B cell (primary cell): ENCODE results near the gene ST6GALNAC2. TPM values are rescaled to one million over a fixed set of nuclear protein-coding genes. Genes with fewer than 3 reads are reported as not detected.

ENCODE experiments used
- ATAC-seq: fragments of 200-7000 bp; cut with Tn5 transposase; one replicate; pipeline ENCODE4 v1.10.0; 2021; ENCODE audit warnings: low read depth, mild to moderate bottlenecking, moderate number of reproducible peaks, moderate library complexity
- CTCF ChIA-PET: fragments of 350-600 bp; sonication (Branson Sonifier 250); formaldehyde crosslinking; loops from one replicate; lab custom pipeline; 2021; ENCODE audit warnings: antibody characterized with exemption, inconsistent platforms; lab: Charles Lee
- POLR2A ChIA-PET: fragments of 350-600 bp; sonication (Branson Sonifier 250); formaldehyde crosslinking; loops from one replicate; lab custom pipeline; 2021; ENCODE audit warnings: antibody characterized with exemption; lab: Charles Lee
- DNase-seq: peaks from one replicate; pipeline ENCODE4 v3.0.0; 2013
- H2AFZ ChIP-seq: 2 replicates; pipeline ENCODE4 v1.6.1; 2012; ENCODE audit warnings: mild to moderate bottlenecking, low read depth, low read length; ENCODE audit not compliant: insufficient read depth, poor library complexity, severe bottlenecking
- H3K27ac ChIP-seq, 2 donors: 1 replicate in 1 of 2; 2 replicates in 1 of 2; pipeline ENCODE4 v1.5.1; 2012 to 2013; ENCODE audit warnings: low read length in 2 of 2, mild to moderate bottlenecking in 2 of 2, moderate library complexity in 1 of 2
- H3K27me3 ChIP-seq, 4 experiments: fragments of 200-600 bp in 1 of 4; sonication (generic) in 1 of 4; replicated peaks in 1 of 4; 1 replicate in 2 of 4; 2 replicates in 2 of 4; pipeline versions ENCODE4 v1.6.1 to v1.7.0; 2013 to 2016; ENCODE audit warnings: low read length in 3 of 4, mild to moderate bottlenecking in 2 of 4, mixed read lengths in 1 of 4, moderate library complexity in 1 of 4; ENCODE audit not compliant: insufficient read depth in 4 of 4, control insufficient read depth in 3 of 4; ENCODE audit errors: control extremely low read depth in 1 of 4
- H3K36me3 ChIP-seq, 2 experiments: replicated peaks in 1 of 2; 1 replicate in 1 of 2; 2 replicates in 1 of 2; pipeline versions ENCODE4 v1.6.1 to v1.7.1; 2013; ENCODE audit warnings: low read length in 1 of 2; ENCODE audit not compliant: insufficient read depth in 2 of 2, control insufficient read depth in 1 of 2; ENCODE audit errors: control extremely low read depth in 1 of 2, extremely low read depth in 1 of 2
- H3K4me1 ChIP-seq, 2 donors: fragments of 200-600 bp in 1 of 2; sonication (generic) in 1 of 2; 1 replicate in 1 of 2; 2 replicates in 1 of 2; pipeline versions ENCODE4 v1.5.1 to v1.6.1; 2013 to 2017; ENCODE audit warnings: low read length in 2 of 2; ENCODE audit not compliant: control insufficient read depth in 2 of 2, insufficient read depth in 2 of 2
- H3K4me2 ChIP-seq: replicated peaks from 2 replicates; pipeline ENCODE3; 2012; ENCODE audit warnings: mild to moderate bottlenecking, low read depth, low read length; ENCODE audit not compliant: poor library complexity, severe bottlenecking
- H3K4me3 ChIP-seq, 5 experiments: fragments of 200-600 bp in 1 of 5; sonication (generic) in 1 of 5; 1 replicate in 3 of 5; 2 replicates in 2 of 5; pipeline versions ENCODE4 v1.5.1 to v1.7.0; 2011 to 2016; ENCODE audit warnings: low read length in 4 of 5, mild to moderate bottlenecking in 4 of 5, low read depth in 2 of 5, control low read depth in 1 of 5, moderate library complexity in 1 of 5; ENCODE audit not compliant: insufficient read depth in 1 of 5; ENCODE audit errors: control extremely low read depth in 1 of 5, extremely low read depth in 1 of 5
- H3K79me2 ChIP-seq: fragments of 200-600 bp; sonication (generic); one replicate; pipeline ENCODE4 v1.6.0; 2016; ENCODE audit warnings: low read length; ENCODE audit not compliant: control insufficient read depth, insufficient read depth
- H3K9ac ChIP-seq: fragments of 200-600 bp; sonication (generic); 2 replicates; pipeline ENCODE4 v1.6.1; 2017; ENCODE audit warnings: mild to moderate bottlenecking, low read length, moderate library complexity
- H3K9me3 ChIP-seq, 3 donors: one replicate each; pipeline versions ENCODE4 v1.6.1 to v1.7.1; 2013; ENCODE audit warnings: low read length in 2 of 3; ENCODE audit not compliant: control insufficient read depth in 2 of 3, insufficient read depth in 1 of 3; ENCODE audit errors: control extremely low read depth in 1 of 3
- H4K20me1 ChIP-seq: 2 replicates; pipeline ENCODE4 v1.6.0; 2012; ENCODE audit warnings: mild to moderate bottlenecking, low read length; ENCODE audit not compliant: insufficient read depth, control insufficient read depth, poor library complexity, severe bottlenecking
- H3K27ac Mint-ChIP-seq: one replicate; pipeline ENCODE4 v1.8.0; 2021; ENCODE audit warnings: mixed read lengths
- H3K27me3 Mint-ChIP-seq: one replicate; pipeline ENCODE4 v1.8.0; 2021; ENCODE audit warnings: mixed read lengths
- H3K4me1 Mint-ChIP-seq: one replicate; pipeline ENCODE4 v1.8.0; 2021; ENCODE audit warnings: mixed read lengths
- H3K4me3 Mint-ChIP-seq: one replicate; pipeline ENCODE4 v1.8.0; 2021; ENCODE audit warnings: mixed read lengths
- H3K9me3 Mint-ChIP-seq: one replicate; pipeline ENCODE4 v1.8.0; 2022; ENCODE audit warnings: mixed read lengths; ENCODE audit not compliant: insufficient read depth
- EZH2 ChIP-seq: IDR thresholded peaks from 2 replicates; pipeline ENCODE4 v1.6.1; 2012; ENCODE audit warnings: borderline replicate concordance, low read depth, mild to moderate bottlenecking, moderate library complexity, low read length; ENCODE audit not compliant: insufficient read depth, poor library complexity, severe bottlenecking
- WGBS: methylation state at CpG from one replicate; pipeline ENCODE4 v1.1.5; 2013; ENCODE audit warnings: missing lambda C conversion rate; ENCODE audit not compliant: insufficient coverage; 5-methylcytosine and 5-hydroxymethylcytosine counted together
- intact Hi-C: fragments of 100-400 bp; cut with micrococcal nuclease; formaldehyde crosslinking; loops from one replicate; pipeline ENCODE4 v1.10.0; 2022
- polyA plus RNA-seq: library from polyadenylated mRNA; depleted of rRNA; stranded (reverse); fragments of >200 nt; gene quantifications from 2 replicates; pipeline ENCODE4 v1.2.3, GENCODE V29; 2012
- total RNA-seq, 2 donors: library from RNA; stranded (reverse); fragments of 120-200 nt in 1 of 2; gene quantifications; 1 replicate in 1 of 2; 2 replicates in 1 of 2; pipeline versions ENCODE4 v1.2.3 to v1.2.4, GENCODE V29; 2013 to 2022
- TF ChIP-seq, protein P1 (sequence below): fragments of 200-600 bp; IDR thresholded peaks from one replicate; pipeline ENCODE4 v1.8.0; 2022; ENCODE audit warnings: antibody characterized with exemption, mild to moderate bottlenecking

The ST6GALNAC2 gene
- total and polyA plus RNA-seq, 2 donors (not counting 1 experiment from before 2014, with no cell fraction given) = 0.58 to 2.7 TPM

DNA sequence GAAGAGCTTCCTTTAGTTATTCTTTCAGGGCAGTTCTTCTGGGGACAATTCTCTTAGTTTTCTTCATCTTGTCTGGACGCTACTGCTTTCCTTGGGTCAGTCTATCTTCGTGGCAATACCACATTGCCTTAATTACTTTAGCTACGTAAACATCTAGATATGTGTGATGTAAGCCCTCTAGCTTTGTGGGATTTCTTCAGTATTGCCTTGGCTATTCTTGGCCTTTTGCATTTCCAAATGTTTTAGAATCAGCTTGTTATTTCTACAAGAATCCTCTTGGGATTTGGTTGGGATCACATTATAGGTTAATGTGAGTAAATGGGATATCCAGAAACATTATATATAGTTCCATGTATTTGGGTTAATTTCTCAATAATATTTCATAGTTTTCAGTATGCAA is 9.0 kb upstream of the ST6GALNAC2 start:
- intact Hi-C loops = no loop called here
- H3K27ac Mint-ChIP-seq = no peak overlapping the region
- H3K4me3 Mint-ChIP-seq = no peak overlapping the region
- Histone ChIP-seq H4K20me1 (no peaks in the 10 kb centered on the region), H3K36me3 (no peaks in the 10 kb centered on the region), H3K27ac (no peak overlapping the region), H3K9me3 (no peaks in the 10 kb centered on the region), H3K4me3 (no peak overlapping the region), H3K79me2 (no peaks in the 10 kb centered on the region), H2AFZ (no peak overlapping the region), H3K4me1 (no peaks in the 10 kb centered on the region), H3K4me2 (no peak overlapping the region), H3K9ac (no peak overlapping the region), H3K27me3 (peaks cover 0 to under 1% (median 0%) of the 10 kb centered on the region in 4 experiments)
- ChIA-PET CTCF (interaction anchor here (1.0 kb wide), 1 partner anchor 18 kb away, joined by 3 read pairs; no protein-coding TSS in a partner anchor), POLR2A (interaction anchor here (0.6 kb wide), 1 partner anchor 1975 kb away, joined by 4 read pairs; no protein-coding TSS in a partner anchor)
- ATAC-seq = no peak
- TF ChIP-seq EZH2 = no peak
- TF ChIP-seq, protein P1, sequence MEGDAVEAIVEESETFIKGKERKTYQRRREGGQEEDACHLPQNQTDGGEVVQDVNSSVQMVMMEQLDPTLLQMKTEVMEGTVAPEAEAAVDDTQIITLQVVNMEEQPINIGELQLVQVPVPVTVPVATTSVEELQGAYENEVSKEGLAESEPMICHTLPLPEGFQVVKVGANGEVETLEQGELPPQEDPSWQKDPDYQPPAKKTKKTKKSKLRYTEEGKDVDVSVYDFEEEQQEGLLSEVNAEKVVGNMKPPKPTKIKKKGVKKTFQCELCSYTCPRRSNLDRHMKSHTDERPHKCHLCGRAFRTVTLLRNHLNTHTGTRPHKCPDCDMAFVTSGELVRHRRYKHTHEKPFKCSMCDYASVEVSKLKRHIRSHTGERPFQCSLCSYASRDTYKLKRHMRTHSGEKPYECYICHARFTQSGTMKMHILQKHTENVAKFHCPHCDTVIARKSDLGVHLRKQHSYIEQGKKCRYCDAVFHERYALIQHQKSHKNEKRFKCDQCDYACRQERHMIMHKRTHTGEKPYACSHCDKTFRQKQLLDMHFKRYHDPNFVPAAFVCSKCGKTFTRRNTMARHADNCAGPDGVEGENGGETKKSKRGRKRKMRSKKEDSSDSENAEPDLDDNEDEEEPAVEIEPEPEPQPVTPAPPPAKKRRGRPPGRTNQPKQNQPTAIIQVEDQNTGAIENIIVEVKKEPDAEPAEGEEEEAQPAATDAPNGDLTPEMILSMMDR = no peak
- WGBS = no CpG with 5 or more reads among the region's 3 CpGs
- no peaks in the 10 kb centered on the region for H3K4me1 Mint-ChIP-seq
- no peaks in the 10 kb centered on the region for H3K9me3 Mint-ChIP-seq
- H3K27me3 Mint-ChIP-seq = peaks cover 35% of the 10 kb centered on the region
- no peak for DNase-seq

DNA sequence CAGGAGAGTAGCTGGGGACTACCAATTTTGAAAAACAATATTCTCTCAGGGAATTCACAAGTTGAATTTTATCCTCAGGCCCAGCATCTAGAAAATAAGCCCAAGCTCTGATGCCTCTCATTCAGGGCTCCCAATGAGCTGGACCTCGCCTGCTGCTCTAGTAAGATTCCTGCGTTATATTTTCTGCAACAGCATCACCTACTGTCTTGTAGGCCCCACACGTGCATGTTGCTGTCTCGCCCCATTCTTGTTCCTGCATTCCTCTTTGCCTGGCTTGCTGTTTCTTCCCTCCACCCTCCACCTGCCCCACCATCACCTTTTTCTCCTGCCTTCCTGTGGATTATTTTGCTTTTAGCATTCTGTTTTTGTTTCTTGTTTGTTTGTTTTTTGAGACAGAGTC is 8.3 kb upstream of the ST6GALNAC2 start:
- DNase-seq (no peak), ATAC-seq (no peak)
- ChIA-PET CTCF (interaction anchor here (0.6 to 1.5 kb wide), 5 partner anchors 18 to 47 kb away, joined by 3 to 4 read pairs (median 3); no protein-coding TSS in a partner anchor), POLR2A (no interaction called here)
- H3K27me3 ChIP-seq = peaks cover 0 to 2% (median 0%) of the 10 kb centered on the region in 4 experiments
- H4K20me1 ChIP-seq = no peaks in the 10 kb centered on the region
- H3K79me2 ChIP-seq = no peaks in the 10 kb centered on the region
- no peak overlapping the region for H2AFZ ChIP-seq
- no peak for TF ChIP-seq EZH2
- TF ChIP-seq, protein P1 = no peak
- Mint-ChIP-seq H3K27ac (no peak overlapping the region), H3K9me3 (no peaks in the 10 kb centered on the region), H3K4me1 (no peaks in the 10 kb centered on the region), H3K27me3 (peaks cover 40% of the 10 kb centered on the region), H3K4me3 (no peak overlapping the region)
- H3K27ac ChIP-seq = no peak overlapping the region
- no peak overlapping the region for H3K4me2 ChIP-seq
- no peaks in the 10 kb centered on the region for H3K36me3 ChIP-seq
- H3K4me1 ChIP-seq = no peaks in the 10 kb centered on the region
- no peak overlapping the region for H3K9ac ChIP-seq
- H3K4me3 ChIP-seq = no peak overlapping the region
- H3K9me3 ChIP-seq = no peaks in the 10 kb centered on the region
- intact Hi-C loops = no loop called here
- 85% methylated on average over 4 of the region's 4 CpGs for WGBS
